ENCODE data around the gene PLEKHG1. TPM values are rescaled to one million over a fixed set of nuclear protein-coding genes. Genes with fewer than 3 reads are reported as not detected.

PLEKHG1 gene
- total RNA-seq: 10 to 100 TPM in 4 of 9 donors, 1 to 10 TPM in 5; 3.4 to 14.5 (median 8.4) TPM
- polyA plus RNA-seq: 1 to 10 TPM; 2.1 to 2.6 (median 2.3) TPM
- long read RNA-seq, donor 1: 0 reads
- long read RNA-seq, donor 2: 0 reads
- long read RNA-seq, donor 3: 0 reads
- long read RNA-seq, donor 4, partial matches to known transcripts: 0 of 2 reads
- long read RNA-seq, donor 4, other reads (novel, unspliced or antisense): 2 of 2 reads
- long read RNA-seq, donor 5, partial matches to known transcripts: 1 of 7 reads
- long read RNA-seq, donor 5, other reads (novel, unspliced or antisense): 5 of 7 reads
- long read RNA-seq, donor 6: 0 reads
- long read RNA-seq, donor 7: 0 reads
- long read RNA-seq, donor 8: 0 reads
- long read RNA-seq, donor 9: 0 reads
- long read RNA-seq, donor 10: 0 reads

- no peak for TF ChIP-seq POLR2A (IDR thresholded peaks at IDR 0.05)
- no peak for TF ChIP-seq CTCF (IDR thresholded peaks at IDR 0.05)
- intact Hi-C loops (cut with DNase I): no loop called here
- peak within 1 kb of the TSS in 3 of 5 donors; percentile 37 to 84 (median 52) for H3K27ac ChIP-seq
- no peaks in the 10 kb centered on the region for H3K9me3 ChIP-seq (replicated peaks in 1 of 3)
- 14 to 45% (median 15%) methylated on average over 16 to 54 of the region's 54 CpGs for WGBS, 4 donors
- H3K4me1 ChIP-seq (replicated peaks in 1 of 2): peaks cover 6 to 12% of the 10 kb centered on the region in 2 donors
- H3K27me3 ChIP-seq: peaks cover 12% of the 10 kb centered on the region
- H3K36me3 ChIP-seq (replicated peaks in 1 of 2): no peaks in the 10 kb centered on the region
- DNase-seq: peak; percentile 43 to 71 (median 60)
- H3K4me3 ChIP-seq: peak within 1 kb of the TSS in 2 of 4 donors; percentile 33 to 83
Observed at GRCh38 chr6:150599199-150600009, at the start of gene PLEKHG1. Gene PLEKHG1, plus strand, starts transcription at chr6:150599885. Its CDS starts 133,797 bp downstream, at chr6:150733682.

GRCh38 chr6:150550244-150550643 is 49.4 kb upstream of the PLEKHG1 start:
- no peaks in the 10 kb centered on the region for H3K9me3 ChIP-seq (replicated peaks in 1 of 3)
- H3K4me1 ChIP-seq (replicated peaks in 1 of 2): no peaks in the 10 kb centered on the region
- no peaks in the 10 kb centered on the region for H3K36me3 ChIP-seq (replicated peaks in 1 of 2)
- no peak overlapping the region for H3K4me3 ChIP-seq
- no peaks in the 10 kb centered on the region for H3K27me3 ChIP-seq
- no peak for DNase-seq
- 81 to 91% (median 85%) methylated on average over 5 of the region's 5 CpGs for WGBS, 4 donors
- no peak overlapping the region for H3K27ac ChIP-seq
- TF ChIP-seq CTCF (IDR thresholded peaks at IDR 0.05) (no peak), POLR2A (IDR thresholded peaks at IDR 0.05) (no peak)
- intact Hi-C loops (cut with DNase I): no loop called here

GRCh38 chr6:150557043-150557599 is 42.6 kb upstream of the PLEKHG1 start:
- 56 to 69% (median 62%) methylated on average over 5 of the region's 5 CpGs for WGBS, 4 donors

More at GRCh38 chr6:150557043-150557599, 42.6 kb upstream of the PLEKHG1 start:
- Histone ChIP-seq H3K9me3 (replicated peaks in 1 of 3) (no peaks in the 10 kb centered on the region), H3K4me1 (replicated peaks in 1 of 2) (no peaks in the 10 kb centered on the region), H3K27me3 (no peaks in the 10 kb centered on the region), H3K27ac (no peak overlapping the region), H3K36me3 (replicated peaks in 1 of 2) (no peaks in the 10 kb centered on the region), H3K4me3 (no peak overlapping the region)
- no peak for DNase-seq
- TF ChIP-seq CTCF (IDR thresholded peaks at IDR 0.05): no peak
- TF ChIP-seq POLR2A (IDR thresholded peaks at IDR 0.05): no peak
- intact Hi-C loops (cut with DNase I): no loop called here
